ENCODE measurements around the gene ODAD2. TPM values are rescaled to one million over a fixed set of nuclear protein-coding genes. Genes with fewer than 3 reads are reported as not detected.
A peak's percentile ranks its signal among the peaks of the same experiment; 100 is the strongest.

ODAD2 gene, protein sequence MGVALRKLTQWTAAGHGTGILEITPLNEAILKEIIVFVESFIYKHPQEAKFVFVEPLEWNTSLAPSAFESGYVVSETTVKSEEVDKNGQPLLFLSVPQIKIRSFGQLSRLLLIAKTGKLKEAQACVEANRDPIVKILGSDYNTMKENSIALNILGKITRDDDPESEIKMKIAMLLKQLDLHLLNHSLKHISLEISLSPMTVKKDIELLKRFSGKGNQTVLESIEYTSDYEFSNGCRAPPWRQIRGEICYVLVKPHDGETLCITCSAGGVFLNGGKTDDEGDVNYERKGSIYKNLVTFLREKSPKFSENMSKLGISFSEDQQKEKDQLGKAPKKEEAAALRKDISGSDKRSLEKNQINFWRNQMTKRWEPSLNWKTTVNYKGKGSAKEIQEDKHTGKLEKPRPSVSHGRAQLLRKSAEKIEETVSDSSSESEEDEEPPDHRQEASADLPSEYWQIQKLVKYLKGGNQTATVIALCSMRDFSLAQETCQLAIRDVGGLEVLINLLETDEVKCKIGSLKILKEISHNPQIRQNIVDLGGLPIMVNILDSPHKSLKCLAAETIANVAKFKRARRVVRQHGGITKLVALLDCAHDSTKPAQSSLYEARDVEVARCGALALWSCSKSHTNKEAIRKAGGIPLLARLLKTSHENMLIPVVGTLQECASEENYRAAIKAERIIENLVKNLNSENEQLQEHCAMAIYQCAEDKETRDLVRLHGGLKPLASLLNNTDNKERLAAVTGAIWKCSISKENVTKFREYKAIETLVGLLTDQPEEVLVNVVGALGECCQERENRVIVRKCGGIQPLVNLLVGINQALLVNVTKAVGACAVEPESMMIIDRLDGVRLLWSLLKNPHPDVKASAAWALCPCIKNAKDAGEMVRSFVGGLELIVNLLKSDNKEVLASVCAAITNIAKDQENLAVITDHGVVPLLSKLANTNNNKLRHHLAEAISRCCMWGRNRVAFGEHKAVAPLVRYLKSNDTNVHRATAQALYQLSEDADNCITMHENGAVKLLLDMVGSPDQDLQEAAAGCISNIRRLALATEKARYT
- total RNA-seq (2022) = 0.20 and 0.61 TPM in 2 replicates
- Bru-seq, nascent RNA = percentile 18 among the genes with signal in this experiment
- BruChase-seq, experiment 1, labeled RNA remaining after a 6-hour chase = percentile 13 among the genes with signal in this experiment
- BruChase-seq, experiment 2, labeled RNA remaining after a 2-hour chase = percentile 15 among the genes with signal in this experiment
- long read RNA-seq, partial matches to known transcripts = 0 of 1 reads
- long read RNA-seq, other reads (novel, unspliced or antisense) = 1 of 1 reads

DNA sequence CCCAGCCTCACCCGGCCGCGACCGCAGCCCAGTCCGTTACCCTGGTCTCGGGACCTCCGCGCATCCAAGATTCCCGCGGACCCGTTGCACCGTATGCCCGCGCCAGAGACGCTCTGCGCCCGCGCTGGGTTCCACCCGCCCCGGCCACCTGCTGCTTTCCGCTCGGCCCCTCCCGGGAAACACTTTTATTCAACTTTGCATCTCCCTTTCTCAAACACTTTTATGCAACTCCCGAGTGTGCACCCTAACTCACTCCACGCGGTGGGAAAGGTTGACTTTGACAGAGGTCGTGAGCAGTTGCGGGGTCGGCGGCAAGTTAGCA lies at the start of gene ODAD2:
ODAD2 (minus strand) TSS at position 126 of the 322 bp plus-strand sequence. CDS start 3,937 bp downstream, outside the sequence.
- Mint-ChIP-seq H3K36me3 (ENCODE audit: insufficient read depth, unreplicated experiment) (peaks cover 15% of the 10 kb centered on the region), H3K4me1 (ENCODE audit: low read depth, unreplicated experiment) (peaks cover 9% of the 10 kb centered on the region), H3K27me3 (ENCODE audit: unreplicated experiment) (peaks cover 32% of the 10 kb centered on the region), H3K27ac (ENCODE audit: unreplicated experiment) (peak within 1 kb of the TSS; percentile 70), H3K4me3 (ENCODE audit: low read depth, unreplicated experiment) (peak within 1 kb of the TSS; percentile 97), H3K9me3 (ENCODE audit: low read depth, unreplicated experiment) (peaks cover 3% of the 10 kb centered on the region)
- intact Hi-C loops (cut with micrococcal nuclease; ENCODE audit: unreplicated experiment) = loop anchor here (10.0 kb wide), 1 partner anchor 116 kb away; no protein-coding TSS in a partner anchor
- CTCF ChIA-PET = no interaction called here
- no TSS peak for BruUV-seq (replicated peaks)
- no peak for DNase-seq
- TF ChIP-seq, protein P1, sequence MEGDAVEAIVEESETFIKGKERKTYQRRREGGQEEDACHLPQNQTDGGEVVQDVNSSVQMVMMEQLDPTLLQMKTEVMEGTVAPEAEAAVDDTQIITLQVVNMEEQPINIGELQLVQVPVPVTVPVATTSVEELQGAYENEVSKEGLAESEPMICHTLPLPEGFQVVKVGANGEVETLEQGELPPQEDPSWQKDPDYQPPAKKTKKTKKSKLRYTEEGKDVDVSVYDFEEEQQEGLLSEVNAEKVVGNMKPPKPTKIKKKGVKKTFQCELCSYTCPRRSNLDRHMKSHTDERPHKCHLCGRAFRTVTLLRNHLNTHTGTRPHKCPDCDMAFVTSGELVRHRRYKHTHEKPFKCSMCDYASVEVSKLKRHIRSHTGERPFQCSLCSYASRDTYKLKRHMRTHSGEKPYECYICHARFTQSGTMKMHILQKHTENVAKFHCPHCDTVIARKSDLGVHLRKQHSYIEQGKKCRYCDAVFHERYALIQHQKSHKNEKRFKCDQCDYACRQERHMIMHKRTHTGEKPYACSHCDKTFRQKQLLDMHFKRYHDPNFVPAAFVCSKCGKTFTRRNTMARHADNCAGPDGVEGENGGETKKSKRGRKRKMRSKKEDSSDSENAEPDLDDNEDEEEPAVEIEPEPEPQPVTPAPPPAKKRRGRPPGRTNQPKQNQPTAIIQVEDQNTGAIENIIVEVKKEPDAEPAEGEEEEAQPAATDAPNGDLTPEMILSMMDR (IDR thresholded peaks at IDR 0.05; ENCODE audit: unreplicated experiment) = no peak

DNA sequence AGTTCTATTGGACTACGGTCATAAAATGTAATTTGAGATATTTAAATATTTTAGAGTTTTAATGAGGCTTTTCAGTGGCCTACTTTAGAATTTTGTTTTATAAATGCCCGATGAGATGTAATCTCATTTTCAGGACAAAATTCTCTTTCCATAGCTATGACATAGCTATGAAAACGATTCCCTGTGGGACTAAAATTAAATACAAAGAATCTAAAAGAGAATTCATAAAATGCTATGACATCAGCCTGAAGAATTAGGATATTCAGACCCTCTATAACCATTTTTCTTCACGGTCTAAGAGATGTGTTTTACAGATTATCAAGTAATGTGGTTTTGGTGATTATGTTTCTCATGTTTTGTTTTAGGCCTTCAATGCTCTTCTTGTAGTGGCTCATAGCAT lies 48.2 kb upstream of the ODAD2 start:
- DNase-seq = no peak
- intact Hi-C loops (cut with micrococcal nuclease; ENCODE audit: unreplicated experiment) = no loop called here
- CTCF ChIA-PET = no interaction called here
- Mint-ChIP-seq H3K4me1 (ENCODE audit: low read depth, unreplicated experiment) (no peaks in the 10 kb centered on the region), H3K4me3 (ENCODE audit: low read depth, unreplicated experiment) (no peak overlapping the region), H3K9me3 (ENCODE audit: low read depth, unreplicated experiment) (no peaks in the 10 kb centered on the region), H3K36me3 (ENCODE audit: insufficient read depth, unreplicated experiment) (no peaks in the 10 kb centered on the region), H3K27ac (ENCODE audit: unreplicated experiment) (no peak overlapping the region), H3K27me3 (ENCODE audit: unreplicated experiment) (no peaks in the 10 kb centered on the region)
- no TSS peak for BruUV-seq (replicated peaks)
- TF ChIP-seq, protein P1 (IDR thresholded peaks at IDR 0.05; ENCODE audit: unreplicated experiment) = no peak

DNA sequence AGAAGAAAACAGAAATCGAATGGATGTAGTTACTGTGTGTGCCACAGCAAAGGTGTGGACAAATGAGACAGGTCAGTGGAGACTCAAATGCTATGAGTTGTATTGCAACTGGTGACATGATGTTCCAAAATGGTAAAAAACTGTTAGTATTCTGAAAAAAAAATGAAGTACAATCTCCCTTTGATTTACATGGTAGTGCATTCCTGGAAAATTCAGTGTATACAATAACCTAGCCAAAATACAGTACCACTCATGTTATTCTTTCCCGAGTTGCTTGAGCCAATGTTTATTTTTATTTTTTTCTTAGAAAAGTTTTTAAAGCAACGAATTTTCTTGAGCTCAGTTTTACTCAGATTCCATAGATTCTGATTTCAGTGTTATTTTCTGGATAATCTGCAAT lies 47.7 kb upstream of the ODAD2 start:
- intact Hi-C loops (cut with micrococcal nuclease; ENCODE audit: unreplicated experiment) = no loop called here
- Mint-ChIP-seq H3K27me3 (ENCODE audit: unreplicated experiment) (no peaks in the 10 kb centered on the region), H3K36me3 (ENCODE audit: insufficient read depth, unreplicated experiment) (no peaks in the 10 kb centered on the region), H3K27ac (ENCODE audit: unreplicated experiment) (no peak overlapping the region), H3K9me3 (ENCODE audit: low read depth, unreplicated experiment) (no peaks in the 10 kb centered on the region), H3K4me1 (ENCODE audit: low read depth, unreplicated experiment) (no peaks in the 10 kb centered on the region), H3K4me3 (ENCODE audit: low read depth, unreplicated experiment) (no peak overlapping the region)
- no TSS peak for BruUV-seq (replicated peaks)
- TF ChIP-seq, protein P1 (IDR thresholded peaks at IDR 0.05; ENCODE audit: unreplicated experiment) = no peak
- DNase-seq = no peak
- CTCF ChIA-PET = no interaction called here

DNA sequence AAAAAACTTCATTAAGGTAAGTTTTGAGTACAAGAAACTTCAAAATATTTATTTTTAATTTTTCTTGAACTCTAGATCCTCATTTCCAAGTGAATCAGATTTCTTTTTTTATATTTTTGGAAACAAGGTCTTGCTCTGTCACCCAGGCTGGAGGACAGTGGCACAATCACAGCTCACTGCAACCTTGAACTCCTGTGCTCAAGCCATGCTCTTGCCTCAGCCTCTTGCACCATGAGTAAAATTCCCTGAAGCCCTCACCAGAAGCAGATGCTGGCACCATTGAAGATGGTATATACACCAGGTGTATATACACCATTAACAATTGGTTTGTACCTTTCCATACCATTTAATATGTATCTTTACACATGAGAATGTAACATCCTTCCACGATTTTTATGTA lies 45.1 kb upstream of the ODAD2 start:
- TF ChIP-seq, protein P1 (IDR thresholded peaks at IDR 0.05; ENCODE audit: unreplicated experiment) = no peak
- Mint-ChIP-seq H3K27ac (ENCODE audit: unreplicated experiment) (no peak overlapping the region), H3K36me3 (ENCODE audit: insufficient read depth, unreplicated experiment) (no peaks in the 10 kb centered on the region), H3K9me3 (ENCODE audit: low read depth, unreplicated experiment) (no peaks in the 10 kb centered on the region), H3K27me3 (ENCODE audit: unreplicated experiment) (no peaks in the 10 kb centered on the region), H3K4me1 (ENCODE audit: low read depth, unreplicated experiment) (no peaks in the 10 kb centered on the region), H3K4me3 (ENCODE audit: low read depth, unreplicated experiment) (no peak overlapping the region)
- CTCF ChIA-PET = no interaction called here
- intact Hi-C loops (cut with micrococcal nuclease; ENCODE audit: unreplicated experiment) = no loop called here
- DNase-seq = no peak
- no TSS peak for BruUV-seq (replicated peaks)
